Measurements from ENCODE around the gene CDH4.

DNA sequence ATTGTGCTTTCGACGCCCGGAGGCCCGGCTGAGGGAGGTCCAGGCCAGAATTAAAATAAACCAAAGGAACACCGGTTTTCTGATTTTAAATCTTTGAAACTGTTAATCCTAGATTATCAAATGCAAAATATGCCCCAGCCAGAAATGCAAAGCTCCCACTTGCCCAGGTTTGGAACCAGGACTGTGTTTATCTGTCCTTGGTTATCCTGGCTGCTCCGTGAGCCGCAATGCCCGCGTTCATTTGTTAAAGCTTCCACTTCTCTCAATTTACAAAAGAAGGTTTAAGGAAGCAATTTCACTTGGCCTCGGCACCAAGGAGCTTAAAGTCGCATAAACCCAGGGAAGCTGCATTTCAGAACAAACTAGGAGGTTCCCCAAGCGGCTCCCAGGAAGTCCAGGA lies 563.6 kb downstream of the CDH4 start:
- TF ChIP-seq, protein P1, sequence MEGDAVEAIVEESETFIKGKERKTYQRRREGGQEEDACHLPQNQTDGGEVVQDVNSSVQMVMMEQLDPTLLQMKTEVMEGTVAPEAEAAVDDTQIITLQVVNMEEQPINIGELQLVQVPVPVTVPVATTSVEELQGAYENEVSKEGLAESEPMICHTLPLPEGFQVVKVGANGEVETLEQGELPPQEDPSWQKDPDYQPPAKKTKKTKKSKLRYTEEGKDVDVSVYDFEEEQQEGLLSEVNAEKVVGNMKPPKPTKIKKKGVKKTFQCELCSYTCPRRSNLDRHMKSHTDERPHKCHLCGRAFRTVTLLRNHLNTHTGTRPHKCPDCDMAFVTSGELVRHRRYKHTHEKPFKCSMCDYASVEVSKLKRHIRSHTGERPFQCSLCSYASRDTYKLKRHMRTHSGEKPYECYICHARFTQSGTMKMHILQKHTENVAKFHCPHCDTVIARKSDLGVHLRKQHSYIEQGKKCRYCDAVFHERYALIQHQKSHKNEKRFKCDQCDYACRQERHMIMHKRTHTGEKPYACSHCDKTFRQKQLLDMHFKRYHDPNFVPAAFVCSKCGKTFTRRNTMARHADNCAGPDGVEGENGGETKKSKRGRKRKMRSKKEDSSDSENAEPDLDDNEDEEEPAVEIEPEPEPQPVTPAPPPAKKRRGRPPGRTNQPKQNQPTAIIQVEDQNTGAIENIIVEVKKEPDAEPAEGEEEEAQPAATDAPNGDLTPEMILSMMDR (conservative IDR thresholded peaks at IDR 0.05; ENCODE audit: low read length) = no peak
- TF ChIP-seq EZH2phosphoT487 (IDR thresholded peaks at IDR 0.05; ENCODE audit: borderline replicate concordance, low read depth, low read length) = no peak

All from OCI-LY7 (cell line).